Stomach (tissue), 9 donors: ENCODE measurements around the gene HMGB2. TPM values are rescaled to one million over a fixed set of nuclear protein-coding genes. Genes with fewer than 3 reads are reported as not detected.
A peak's percentile ranks its signal among the peaks of the same experiment; 100 is the strongest.

Experiments
- DNase-seq, 2 donors: peaks; one replicate each; pipeline versions ENCODE4 v3.0.0 to v3.0.0-alpha.2; 2013 to 2019
- H3K27ac ChIP-seq, 5 donors: fragments of 200-600 bp in 4 of 5; sonication (generic) in 4 of 5; one replicate each; pipeline ENCODE4 v1.5.1; 2013 to 2019; ENCODE audit warnings: mild to moderate bottlenecking in 1 of 5, moderate library complexity in 1 of 5
- H3K27me3 ChIP-seq, 3 donors: fragments of 200-600 bp; sonication (generic); one replicate each; pipeline ENCODE4 v1.5.1; 2017 to 2019; ENCODE audit warnings: mixed run types in 1 of 3
- H3K36me3 ChIP-seq, 4 donors: fragments of 200-600 bp; sonication (generic); 1 replicate in 3 of 4; 2 replicates in 1 of 4; pipeline ENCODE4 v1.5.1; 2016 to 2019
- H3K4me1 ChIP-seq, 4 donors: fragments of 200-600 bp; sonication (generic); one replicate each; pipeline ENCODE4 v1.5.1; 2016 to 2019
- H3K4me3 ChIP-seq, 4 donors: fragments of 200-600 bp; sonication (generic) in 3 of 4; one replicate each; pipeline ENCODE4 v1.5.1; 2016 to 2019; ENCODE audit warnings: mild to moderate bottlenecking in 1 of 4
- H3K9me3 ChIP-seq, 4 donors: fragments of 200-600 bp; sonication (generic); one replicate each; pipeline ENCODE4 v1.5.1; 2016 to 2019
- EP300 ChIP-seq: sonication (generic); formaldehyde crosslinking; IDR thresholded peaks from one replicate; pipeline ENCODE4 v1.6.1; 2017; ENCODE audit warnings: antibody characterized with exemption
- POLR2A ChIP-seq, 4 donors: fragments of 450-650 bp; IDR thresholded peaks; one replicate each; pipeline ENCODE4 v1.6.1; 2016; ENCODE audit warnings: antibody characterized with exemption in 4 of 4, control low read depth in 2 of 4, mild to moderate bottlenecking in 1 of 4, moderate library complexity in 1 of 4
- POLR2AphosphoS5 ChIP-seq, 3 donors: sonication (generic); formaldehyde crosslinking; IDR thresholded peaks; one replicate each; pipeline ENCODE4 v1.6.1; 2016; ENCODE audit warnings: antibody characterized with exemption in 3 of 3
- WGBS, 5 donors: extraction: QIAGEN DNeasy Blood & Tissue Kit in 3 of 5; methylation state at CpG; one replicate each; pipeline versions ENCODE4 v1.1.5 to v1.1.7; 2013 to 2018; 5-methylcytosine and 5-hydroxymethylcytosine counted together
- intact Hi-C: fragments of 100-400 bp; cut with DNase I; formaldehyde crosslinking; loops from one replicate; pipeline ENCODE4 v1.15.1; 2023; ENCODE audit warnings: low total_unique reads
- polyA plus RNA-seq, 3 donors: library from polyadenylated mRNA; stranded (reverse); fragments of 200-250 nt; gene quantifications; one replicate each; pipeline ENCODE4 v1.2.3, GENCODE V29; 2013
- total RNA-seq, 5 donors: library from RNA; depleted of rRNA; stranded (reverse); fragments of >200 nt; gene quantifications; one replicate each; pipeline versions ENCODE4 v1.1.0 to v1.2.3, GENCODE V29; 2014 to 2016
- TF ChIP-seq, protein P1 (sequence below), 7 experiments: fragments of 450-650 bp in 4 of 7; fragments of 200-600 bp in 3 of 7; sonication (generic) in 3 of 7; IDR thresholded peaks; one replicate each; pipeline ENCODE4 v1.5.1; 2016 to 2019; ENCODE audit warnings: antibody characterized with exemption in 7 of 7, control low read depth in 2 of 7, mild to moderate bottlenecking in 1 of 7
- donor health status: healthy with polysubstance abuse.
- donor health status: Bipolar disorder and iron deficiency.
- donor health status: healthy.

The HMGB2 gene
- total and polyA plus RNA-seq, 8 donors: 7.6 to 206 (median 55.2) TPM

GRCh38 chr4:173365359-173365996 lies 31.3 kb upstream of the HMGB2 start:
- Histone ChIP-seq H3K4me1 (peaks cover 0 to 36% (median 16%) of the 10 kb centered on the region in 4 donors), H3K4me3 (no peak overlapping the region), H3K27me3 (no peaks in the 10 kb centered on the region), H3K36me3 (no peaks in the 10 kb centered on the region), H3K9me3 (no peaks in the 10 kb centered on the region), H3K27ac (no peak overlapping the region)
- no peak for TF ChIP-seq POLR2AphosphoS5 (IDR thresholded peaks at IDR 0.05)
- TF ChIP-seq, protein P1, sequence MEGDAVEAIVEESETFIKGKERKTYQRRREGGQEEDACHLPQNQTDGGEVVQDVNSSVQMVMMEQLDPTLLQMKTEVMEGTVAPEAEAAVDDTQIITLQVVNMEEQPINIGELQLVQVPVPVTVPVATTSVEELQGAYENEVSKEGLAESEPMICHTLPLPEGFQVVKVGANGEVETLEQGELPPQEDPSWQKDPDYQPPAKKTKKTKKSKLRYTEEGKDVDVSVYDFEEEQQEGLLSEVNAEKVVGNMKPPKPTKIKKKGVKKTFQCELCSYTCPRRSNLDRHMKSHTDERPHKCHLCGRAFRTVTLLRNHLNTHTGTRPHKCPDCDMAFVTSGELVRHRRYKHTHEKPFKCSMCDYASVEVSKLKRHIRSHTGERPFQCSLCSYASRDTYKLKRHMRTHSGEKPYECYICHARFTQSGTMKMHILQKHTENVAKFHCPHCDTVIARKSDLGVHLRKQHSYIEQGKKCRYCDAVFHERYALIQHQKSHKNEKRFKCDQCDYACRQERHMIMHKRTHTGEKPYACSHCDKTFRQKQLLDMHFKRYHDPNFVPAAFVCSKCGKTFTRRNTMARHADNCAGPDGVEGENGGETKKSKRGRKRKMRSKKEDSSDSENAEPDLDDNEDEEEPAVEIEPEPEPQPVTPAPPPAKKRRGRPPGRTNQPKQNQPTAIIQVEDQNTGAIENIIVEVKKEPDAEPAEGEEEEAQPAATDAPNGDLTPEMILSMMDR (IDR thresholded peaks at IDR 0.05): no peak
- no peak for TF ChIP-seq POLR2A (IDR thresholded peaks at IDR 0.05)
- no peak for TF ChIP-seq EP300
- no peak for DNase-seq
- WGBS, 5 donors: 31 to 39% (median 34%) methylated on average over 2 of the region's 2 CpGs
- intact Hi-C loops: no loop called here

- intact Hi-C loops: no loop called here
- H3K4me1 ChIP-seq: peaks cover 0 to 19% (median 7%) of the 10 kb centered on the region in 4 donors
- no peaks in the 10 kb centered on the region for H3K27me3 ChIP-seq
- TF ChIP-seq POLR2A (IDR thresholded peaks at IDR 0.05) (no peak), POLR2AphosphoS5 (IDR thresholded peaks at IDR 0.05) (no peak), EP300 (no peak)
- TF ChIP-seq, protein P1 (IDR thresholded peaks at IDR 0.05): no peak
- no peak overlapping the region for H3K27ac ChIP-seq
- WGBS, 5 donors: 47 to 73% (median 57%) methylated on average over 3 of the region's 3 CpGs
- no peak overlapping the region for H3K4me3 ChIP-seq
- no peaks in the 10 kb centered on the region for H3K36me3 ChIP-seq
- H3K9me3 ChIP-seq: no peaks in the 10 kb centered on the region
- DNase-seq: peak in 1 of 2 donors; percentile 68
Observed at GRCh38 chr4:173362666-173363065, 28.5 kb upstream of the HMGB2 start.

DNA sequence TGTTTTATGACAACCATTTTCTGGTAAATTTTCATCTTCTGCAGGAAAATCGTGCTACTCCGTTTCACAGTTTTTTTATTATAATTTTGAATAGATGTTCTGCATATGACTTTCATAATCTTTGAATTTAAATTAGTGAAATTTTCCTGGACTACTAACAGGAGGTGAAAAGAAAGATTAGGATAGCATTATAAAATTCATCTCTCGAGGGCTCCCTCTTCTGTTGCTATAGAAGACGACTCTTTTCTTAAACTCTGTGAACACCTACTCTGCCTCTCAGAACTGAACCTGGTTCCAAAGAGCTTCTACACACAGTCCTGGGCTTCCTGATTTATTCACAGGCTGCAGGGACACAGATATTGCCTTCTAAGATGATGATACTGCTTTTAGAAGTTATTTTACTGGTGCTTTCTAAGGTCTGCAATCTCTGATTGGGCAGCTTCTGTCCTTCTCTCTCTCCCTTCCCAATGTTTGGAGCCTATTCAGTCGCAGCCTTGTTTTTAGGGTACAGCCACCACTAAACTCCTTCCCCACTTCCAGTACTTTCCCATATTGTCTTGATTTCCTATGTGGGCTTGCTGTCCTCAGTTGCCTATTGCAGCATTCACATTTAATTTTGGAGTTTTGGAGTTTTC lies 26.5 kb upstream of the HMGB2 start:
- Histone ChIP-seq H3K4me3 (no peak overlapping the region), H3K9me3 (no peaks in the 10 kb centered on the region), H3K27ac (no peak overlapping the region), H3K4me1 (peaks cover 0 to 4% (median under 1%) of the 10 kb centered on the region in 4 donors), H3K36me3 (no peaks in the 10 kb centered on the region), H3K27me3 (no peaks in the 10 kb centered on the region)
- TF ChIP-seq EP300 (no peak), POLR2A (IDR thresholded peaks at IDR 0.05) (no peak)
- intact Hi-C loops: no loop called here
- 54 to 58% (median 56%) methylated on average over 5 of the region's 5 CpGs for whole genome bisulfite sequencing, 5 donors
- DNase-seq: peak in 1 of 2 donors; percentile 31

- WGBS, 5 donors: 32 to 46% (median 35%) methylated on average over 2 of the region's 2 CpGs
- H3K9me3 ChIP-seq: no peaks in the 10 kb centered on the region
- no peak overlapping the region for H3K4me3 ChIP-seq
- TF ChIP-seq POLR2A (IDR thresholded peaks at IDR 0.05): no peak
- TF ChIP-seq POLR2AphosphoS5 (IDR thresholded peaks at IDR 0.05): no peak
- TF ChIP-seq EP300: no peak
- TF ChIP-seq, protein P1 (IDR thresholded peaks at IDR 0.05): no peak
- no peaks in the 10 kb centered on the region for H3K4me1 ChIP-seq
- H3K36me3 ChIP-seq: no peaks in the 10 kb centered on the region
- DNase-seq: no peak
- H3K27ac ChIP-seq: no peak overlapping the region
- no peaks in the 10 kb centered on the region for H3K27me3 ChIP-seq
- intact Hi-C loops: no loop called here
Observed at GRCh38 chr4:173357939-173358338, 23.8 kb upstream of the HMGB2 start.

GRCh38 chr4:173347467-173347866 lies 13.3 kb upstream of the HMGB2 start:
- no peak overlapping the region for H3K4me3 ChIP-seq
- H3K4me1 ChIP-seq: no peaks in the 10 kb centered on the region
- intact Hi-C loops: no loop called here
- TF ChIP-seq EP300: no peak
- TF ChIP-seq POLR2A (IDR thresholded peaks at IDR 0.05): no peak
- no peak for TF ChIP-seq POLR2AphosphoS5 (IDR thresholded peaks at IDR 0.05)
- TF ChIP-seq, protein P1 (IDR thresholded peaks at IDR 0.05): no peak
- H3K27ac ChIP-seq: no peak overlapping the region
- H3K9me3 ChIP-seq: no peaks in the 10 kb centered on the region
- H3K27me3 ChIP-seq: no peaks in the 10 kb centered on the region
- DNase-seq: no peak
- H3K36me3 ChIP-seq: no peaks in the 10 kb centered on the region
- 97 to 100% (median 100%) methylated on average over 1 of the region's 1 CpG for WGBS, 5 donors
